GM12878 (cell line): Measurements from ENCODE around the gene MAGI1. TPM values are rescaled to one million over a fixed set of nuclear protein-coding genes. Genes with fewer than 3 reads are reported as not detected.

Experiments used
- ATAC-seq: fragments of 200-7000 bp; cut with Tn5 transposase; 3 replicates; pipeline ENCODE4 v1.9.1; 2020; ENCODE audit warnings: mild to moderate bottlenecking, moderate library complexity
- BruUV-seq: library from RNA; stranded (reverse); fragments of 400-500 nt; replicated peaks from 2 replicates; lab custom pipeline; 2021; lab: Mats Ljungman, UMichigan
- CTCF ChIA-PET: fragments of 300-600 bp; sonication (Branson Sonifier 250); formaldehyde crosslinking; extraction: SDS; loops from one replicate; lab custom pipeline; 2021; ENCODE audit warnings: inconsistent platforms; lab: Yijun Ruan, JAX
- POLR2A ChIA-PET: fragments of 350-600 bp; formaldehyde crosslinking; extraction: SDS; loops from one replicate; lab custom pipeline; 2021; ENCODE audit warnings: inconsistent platforms; lab: Charles Lee
- RAD21 ChIA-PET: fragments of 300-600 bp; sonication (Branson Sonifier 250); formaldehyde crosslinking; loops from one replicate; lab custom pipeline; 2023; ENCODE audit warnings: antibody characterized with exemption; ENCODE audit not compliant: unreplicated experiment; lab: Charles Lee
- SMC1A ChIA-PET: fragments of 300-600 bp; sonication (Branson Sonifier 250); formaldehyde crosslinking; loops from one replicate; lab custom pipeline; 2023; ENCODE audit not compliant: unreplicated experiment, uncharacterized antibody; lab: Charles Lee
- DNase-seq: peaks from one replicate; pipeline ENCODE4 v3.0.0-alpha.2; 2011; ENCODE audit warnings: low read depth, low spot score
- FAIRE-seq: peaks from 3 replicates; lab custom pipeline; 2011; peaks lifted over from hg19 to GRCh38; lab: Jason Lieb, UNC
- H2AFZ ChIP-seq: 2 replicates; pipeline ENCODE4 v1.6.0; 2011; ENCODE audit warnings: low read depth, low read length, control low read depth; ENCODE audit not compliant: control insufficient read depth
- H3K27ac ChIP-seq: 2 replicates; pipeline ENCODE4 v1.5.1; 2011; ENCODE audit warnings: control low read depth; ENCODE audit not compliant: control insufficient read depth, insufficient read depth
- H3K27me3 ChIP-seq, 2 experiments: replicated peaks in 1 of 2; 2 replicates each; pipeline versions ENCODE4 v1.6.0 to v1.6.1; 2011; ENCODE audit warnings: low read length in 1 of 2; ENCODE audit not compliant: control insufficient read depth in 2 of 2, insufficient read depth in 2 of 2
- H3K36me3 ChIP-seq, 2 experiments: 2 replicates each; pipeline ENCODE4 v1.5.1; 2011; ENCODE audit warnings: low read length in 1 of 2; ENCODE audit not compliant: control insufficient read depth in 2 of 2, insufficient read depth in 2 of 2
- H3K4me1 ChIP-seq: 2 replicates; pipeline ENCODE4 v1.6.1; 2011; ENCODE audit warnings: mild to moderate bottlenecking, low read length, moderate library complexity, mixed read lengths; ENCODE audit not compliant: control insufficient read depth, insufficient read depth
- H3K4me2 ChIP-seq: 2 replicates; pipeline ENCODE4 v1.6.0; 2011; ENCODE audit warnings: control low read depth; ENCODE audit not compliant: control insufficient read depth, insufficient read depth
- H3K4me3 ChIP-seq: fragments of 200-600 bp; sonication (generic); 2 replicates; pipeline ENCODE4 v1.5.1; 2016
- H3K79me2 ChIP-seq: 2 replicates; pipeline ENCODE4 v1.6.0; 2011; ENCODE audit warnings: low read length; ENCODE audit not compliant: control insufficient read depth, insufficient read depth
- H3K9ac ChIP-seq: 2 replicates; pipeline ENCODE4 v1.8.0; 2011; ENCODE audit warnings: low read length, control low read depth, mixed read lengths; ENCODE audit not compliant: control insufficient read depth, insufficient read depth
- H3K9me3 ChIP-seq: replicated peaks from 3 replicates; pipeline ENCODE4 v1.5.1; 2011; ENCODE audit warnings: mild to moderate bottlenecking, low read length; ENCODE audit not compliant: control insufficient read depth, insufficient read depth
- H4K20me1 ChIP-seq: 2 replicates; pipeline ENCODE4 v1.6.0; 2011; ENCODE audit not compliant: control insufficient read depth, insufficient read depth
- ASH2L ChIP-seq: fragments of 300-600, 200-600 bp; sonication (generic); IDR thresholded peaks from 2 replicates; pipeline ENCODE4 v1.6.1; 2017; ENCODE audit warnings: low read depth, mild to moderate bottlenecking, borderline replicate concordance
- BCLAF1 ChIP-seq: fragments of 450-650 bp; IDR thresholded peaks from 2 replicates; pipeline ENCODE4 v1.6.1; 2017; ENCODE audit warnings: antibody characterized with exemption, mild to moderate bottlenecking, moderate library complexity
- CREB1 ChIP-seq: IDR thresholded peaks from 2 replicates; pipeline ENCODE4 v1.6.1; 2012; ENCODE audit warnings: low read depth, mild to moderate bottlenecking, inconsistent platforms
- ESRRA ChIP-seq: IDR thresholded peaks from 2 replicates; pipeline ENCODE4 v1.6.1; 2012; ENCODE audit warnings: mild to moderate bottlenecking, low read length, improper control_type of control experiment
- HCFC1 ChIP-seq: fragments of 150-350 bp; IDR thresholded peaks from 2 replicates; pipeline ENCODE4 v1.6.1; 2014; ENCODE audit warnings: low read length
- IKZF2 ChIP-seq, 2 experiments: fragments of 450-650 bp; IDR thresholded peaks; 2 replicates each; pipeline ENCODE4 v1.6.1; 2017; ENCODE audit warnings: mild to moderate bottlenecking in 2 of 2, moderate library complexity in 2 of 2
- IRF3 ChIP-seq: fragments of 450-650 bp; IDR thresholded peaks from 2 replicates; pipeline ENCODE4 v1.6.1; 2014; ENCODE audit warnings: mild to moderate bottlenecking
- KAT2A ChIP-seq: conservative IDR thresholded peaks from 2 replicates; pipeline ENCODE4 v1.6.1; 2011; ENCODE audit warnings: low read depth, low read length; ENCODE audit not compliant: control insufficient read depth
- NBN ChIP-seq: fragments of 450-650 bp; IDR thresholded peaks from 2 replicates; pipeline ENCODE4 v1.6.1; 2016
- SMAD1 ChIP-seq: fragments of 450-650 bp; IDR thresholded peaks from 2 replicates; pipeline ENCODE4 v1.6.1; 2018; ENCODE audit warnings: mild to moderate bottlenecking, low read depth; ENCODE audit not compliant: partially characterized antibody
- WGBS: methylation state at CpG from one replicate; pipeline ENCODE4 v1.1.6; 2016; ENCODE audit warnings: low lambda C conversion rate; ENCODE audit not compliant: insufficient replicate concordance, insufficient coverage; ENCODE audit errors: missing lambda C conversion rate; 5-methylcytosine and 5-hydroxymethylcytosine counted together
- in situ Hi-C: fragments of 300-500 bp; cut with MboI; formaldehyde crosslinking; loops from 9 replicates; pipeline ENCODE4 v1.14.3; 2018; ENCODE audit warnings: mixed read lengths
- intact Hi-C: fragments of 100-400 bp; cut with micrococcal nuclease; formaldehyde crosslinking; loops from one replicate; pipeline ENCODE4 v1.14.2; 2022; ENCODE audit not compliant: unreplicated experiment
- polyA plus RNA-seq, 11 experiments: library from polyadenylated mRNA; depleted of rRNA in 4 of 11; unstranded in 6 of 11; stranded (reverse) in 5 of 11; fragments of >200 nt; fragmentation: Nextera tagmentation in 4 of 11; fragmentation: Illumina TruSeq in 1 of 11; extraction: Ambion mirVana in 4 of 11; extraction: Trizol in 1 of 11; gene quantifications; 1 replicate in 1 of 11; 2 replicates in 10 of 11; pipeline versions ENCODE4 v1.2.1 to v1.2.3, GENCODE V29; 2011 to 2016; ENCODE audit warnings: inconsistent platforms in 2 of 11, missing spikeins in 2 of 11, low read depth in 1 of 11
- total RNA-seq, 4 experiments: library from RNA; depleted of rRNA in 3 of 4; stranded (reverse); fragments of >200 nt in 3 of 4; fragmentation: Illumina TruSeq in 1 of 4; extraction: Trizol in 1 of 4; gene quantifications; 2 replicates each; pipeline versions ENCODE4 v1.2.1 to v1.2.3, GENCODE V29; 2013 to 2021
- TF ChIP-seq, protein P1 (sequence below): fragments of 450-650 bp; IDR thresholded peaks from 2 replicates; pipeline ENCODE4 v1.6.1; 2017; ENCODE audit warnings: mild to moderate bottlenecking, moderate library complexity

MAGI1 gene
- total and polyA plus RNA-seq, 10 of the 15 experiments (the other 5 are each of a cell fraction or from before 2014, with no cell fraction given) = 0.02 to 3.3 (median 0.29) TPM; not detected in 1

DNA sequence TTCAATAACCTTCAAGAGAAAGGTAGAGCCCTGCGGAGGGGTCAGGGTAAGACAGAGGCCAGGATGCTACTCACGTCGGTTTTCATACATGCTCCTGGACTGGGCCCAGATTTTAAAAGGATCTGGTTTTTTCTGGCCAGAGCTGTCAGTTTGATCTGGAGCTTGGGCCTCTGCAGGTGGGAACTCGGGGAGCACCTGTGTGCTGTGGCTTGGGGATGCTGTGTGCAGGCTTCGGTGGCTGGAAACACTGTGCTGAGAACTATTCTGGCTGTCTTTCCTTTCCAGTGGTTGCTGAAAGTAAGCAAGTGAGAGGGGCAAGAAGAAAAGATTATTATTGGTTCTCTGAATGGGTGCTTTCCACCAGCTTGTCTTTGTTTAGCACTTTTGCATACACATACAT is 647.6 kb downstream of the MAGI1 start:
- no peak overlapping the region for H3K4me2 ChIP-seq
- SMC1A ChIA-PET = no interaction called here
- CTCF ChIA-PET = no interaction called here
- no peaks in the 10 kb centered on the region for H4K20me1 ChIP-seq
- ATAC-seq (no peak), DNase-seq (no peak), FAIRE-seq (no peak)
- WGBS = 8% methylated on average over 5 of the region's 5 CpGs
- no peak overlapping the region for H3K27ac ChIP-seq
- RAD21 ChIA-PET = no interaction called here
- H3K9ac ChIP-seq = no peak overlapping the region
- no peak overlapping the region for H3K4me3 ChIP-seq
- H3K9me3 ChIP-seq = no peaks in the 10 kb centered on the region
- no TSS peak for BruUV-seq
- no peak for TF ChIP-seq BCLAF1
- no peak for TF ChIP-seq ESRRA
- TF ChIP-seq KAT2A = no peak
- no peak for TF ChIP-seq NBN
- TF ChIP-seq HCFC1 = no peak
- H2AFZ ChIP-seq = no peak overlapping the region
- POLR2A ChIA-PET = no interaction called here
- intact Hi-C loops = no loop called here
- no peaks in the 10 kb centered on the region; a peak in 2 of 4 replicates for H3K27me3 ChIP-seq
- in situ Hi-C loops = no loop called here
- H3K36me3 ChIP-seq = no peaks in the 10 kb centered on the region
- H3K4me1 ChIP-seq = no peaks in the 10 kb centered on the region
- H3K79me2 ChIP-seq = no peaks in the 10 kb centered on the region

DNA sequence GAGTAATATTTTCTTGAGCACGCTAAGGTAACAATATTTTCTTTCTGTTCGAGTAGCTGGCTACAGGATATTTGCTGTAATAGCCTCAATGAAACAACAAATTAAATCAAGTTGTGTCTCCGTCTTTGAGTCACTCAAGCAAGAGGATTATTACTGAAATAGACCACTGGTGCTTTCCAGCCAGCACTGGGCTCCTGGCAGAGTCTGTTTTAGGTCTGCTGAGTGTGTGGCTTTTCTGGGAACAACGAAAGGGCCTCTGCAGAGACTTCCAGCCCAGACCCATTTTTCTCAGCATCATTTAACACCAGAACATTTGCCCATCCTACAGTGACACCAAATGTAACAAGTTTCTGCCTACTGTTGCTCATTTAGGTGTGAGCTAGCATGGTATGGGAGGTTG is 652.9 kb downstream of the MAGI1 start:
- H3K79me2 ChIP-seq = no peaks in the 10 kb centered on the region
- no peak overlapping the region for H2AFZ ChIP-seq
- ChIA-PET SMC1A (no interaction called here), CTCF (no interaction called here), RAD21 (no interaction called here), POLR2A (no interaction called here)
- H3K9me3 ChIP-seq = no peaks in the 10 kb centered on the region
- no peak overlapping the region for H3K4me3 ChIP-seq
- no peak overlapping the region for H3K4me2 ChIP-seq
- no peaks in the 10 kb centered on the region for H4K20me1 ChIP-seq
- H3K9ac ChIP-seq = no peak overlapping the region
- DNase-seq (no peak), ATAC-seq (no peak), FAIRE-seq (no peak)
- no peaks in the 10 kb centered on the region for H3K4me1 ChIP-seq
- no peaks in the 10 kb centered on the region; a peak in 2 of 4 replicates for H3K27me3 ChIP-seq
- intact Hi-C loops = no loop called here
- no peak overlapping the region for H3K27ac ChIP-seq
- no TSS peak for BruUV-seq
- no peaks in the 10 kb centered on the region for H3K36me3 ChIP-seq
- WGBS = 7% methylated on average over 4 of the region's 4 CpGs
- in situ Hi-C loops = no loop called here
- no peak for TF ChIP-seq IKZF2 (IDR thresholded peaks at IDR 0.05)
- no peak for TF ChIP-seq IRF3
- TF ChIP-seq, protein P1, sequence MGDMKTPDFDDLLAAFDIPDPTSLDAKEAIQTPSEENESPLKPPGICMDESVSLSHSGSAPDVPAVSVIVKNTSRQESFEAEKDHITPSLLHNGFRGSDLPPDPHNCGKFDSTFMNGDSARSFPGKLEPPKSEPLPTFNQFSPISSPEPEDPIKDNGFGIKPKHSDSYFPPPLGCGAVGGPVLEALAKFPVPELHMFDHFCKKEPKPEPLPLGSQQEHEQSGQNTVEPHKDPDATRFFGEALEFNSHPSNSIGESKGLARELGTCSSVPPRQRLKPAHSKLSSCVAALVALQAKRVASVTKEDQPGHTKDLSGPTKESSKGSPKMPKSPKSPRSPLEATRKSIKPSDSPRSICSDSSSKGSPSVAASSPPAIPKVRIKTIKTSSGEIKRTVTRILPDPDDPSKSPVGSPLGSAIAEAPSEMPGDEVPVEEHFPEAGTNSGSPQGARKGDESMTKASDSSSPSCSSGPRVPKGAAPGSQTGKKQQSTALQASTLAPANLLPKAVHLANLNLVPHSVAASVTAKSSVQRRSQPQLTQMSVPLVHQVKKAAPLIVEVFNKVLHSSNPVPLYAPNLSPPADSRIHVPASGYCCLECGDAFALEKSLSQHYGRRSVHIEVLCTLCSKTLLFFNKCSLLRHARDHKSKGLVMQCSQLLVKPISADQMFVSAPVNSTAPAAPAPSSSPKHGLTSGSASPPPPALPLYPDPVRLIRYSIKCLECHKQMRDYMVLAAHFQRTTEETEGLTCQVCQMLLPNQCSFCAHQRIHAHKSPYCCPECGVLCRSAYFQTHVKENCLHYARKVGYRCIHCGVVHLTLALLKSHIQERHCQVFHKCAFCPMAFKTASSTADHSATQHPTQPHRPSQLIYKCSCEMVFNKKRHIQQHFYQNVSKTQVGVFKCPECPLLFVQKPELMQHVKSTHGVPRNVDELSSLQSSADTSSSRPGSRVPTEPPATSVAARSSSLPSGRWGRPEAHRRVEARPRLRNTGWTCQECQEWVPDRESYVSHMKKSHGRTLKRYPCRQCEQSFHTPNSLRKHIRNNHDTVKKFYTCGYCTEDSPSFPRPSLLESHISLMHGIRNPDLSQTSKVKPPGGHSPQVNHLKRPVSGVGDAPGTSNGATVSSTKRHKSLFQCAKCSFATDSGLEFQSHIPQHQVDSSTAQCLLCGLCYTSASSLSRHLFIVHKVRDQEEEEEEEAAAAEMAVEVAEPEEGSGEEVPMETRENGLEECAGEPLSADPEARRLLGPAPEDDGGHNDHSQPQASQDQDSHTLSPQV = no peak
- TF ChIP-seq CREB1 = no peak
- TF ChIP-seq ASH2L = no peak
- no peak for TF ChIP-seq SMAD1
